SK-N-DZ (cell line): Measurements from ENCODE around the gene GH1. TPM values are rescaled to one million over a fixed set of nuclear protein-coding genes. Genes with fewer than 3 reads are reported as not detected.
"Not testable (repeated sequence)": the region's sequence is repeated elsewhere in the genome, so short reads cannot be mapped to it uniquely, and the experiment has no call there.

Source experiments
- DNase-seq: peaks from one replicate; pipeline ENCODE4 v3.0.0-alpha.2; 2015; ENCODE audit warnings: low spot score
- polyA plus RNA-seq, 2 experiments: library from polyadenylated mRNA; depleted of rRNA; stranded (reverse); fragments of >200 nt; gene quantifications; 2 replicates each; pipeline ENCODE4 v1.2.3, GENCODE V29; 2014

Gene GH1
- not detected in 2 replicates for polyA plus RNA-seq (2014; cell fraction: cytosol; rRNA removed)
- polyA plus RNA-seq (2014; cell fraction: nucleus; rRNA removed): not detected in 2 replicates

GRCh38 chr17:63918789-63919305 is at the start of gene GH1:
Gene GH1 (minus strand): TSS chr17:63918839. CDS start chr17:63918776, 63 bp downstream.
- DNase-seq: not testable (repeated sequence)

GRCh38 chr17:63967953-63968352 is 49.3 kb upstream of the GH1 start:
- DNase-seq: no peak

- DNase-seq: no peak
Measured at GRCh38 chr17:63966646-63967264, 48.1 kb upstream of the GH1 start.

- DNase-seq: no peak
Measured at GRCh38 chr17:63963123-63963522, 44.5 kb upstream of the GH1 start.

- DNase-seq: no peak
Measured at GRCh38 chr17:63962298-63962744, 43.7 kb upstream of the GH1 start.

GRCh38 chr17:63961355-63962212 is 42.9 kb upstream of the GH1 start:
- DNase-seq: peak; percentile 30

GRCh38 chr17:63960430-63960829 is 41.8 kb upstream of the GH1 start:
- DNase-seq: no peak

GRCh38 chr17:63960006-63960405 is 41.4 kb upstream of the GH1 start:
- no peak for DNase-seq

- no peak for DNase-seq
Measured at GRCh38 chr17:63956296-63956920, 37.8 kb upstream of the GH1 start.

- no peak for DNase-seq
Measured at GRCh38 chr17:63955791-63956190, 37.2 kb upstream of the GH1 start.

GRCh38 chr17:63955232-63955631 is 36.6 kb upstream of the GH1 start:
- DNase-seq: no peak

- DNase-seq: no peak
Measured at GRCh38 chr17:63954402-63955063, 35.9 kb upstream of the GH1 start.

GRCh38 chr17:63950940-63951907 is 32.6 kb upstream of the GH1 start:
- no peak for DNase-seq

- DNase-seq: no peak
Measured at GRCh38 chr17:63949576-63950250, 31.1 kb upstream of the GH1 start.

- no peak for DNase-seq
Measured at GRCh38 chr17:63948521-63948920, 29.9 kb upstream of the GH1 start.

- no peak for DNase-seq
Measured at GRCh38 chr17:63947711-63948330, 29.2 kb upstream of the GH1 start.

- peak; percentile 55 for DNase-seq
Measured at GRCh38 chr17:63946440-63947363, 28.1 kb upstream of the GH1 start.

GRCh38 chr17:63945784-63946439 is 27.3 kb upstream of the GH1 start:
- no peak for DNase-seq
